HG03159 (cell line): ENCODE results near the gene CPLX1.
"Not testable (repeated sequence)": the region's sequence is repeated elsewhere in the genome, so short reads cannot be mapped to it uniquely, and the experiment has no call there.

Experiments used
- ATAC-seq: cut with Tn5 transposase; IDR thresholded peaks from one replicate; pipeline ENCODE4 v1.9.1; 2021; ENCODE audit warnings: mild to moderate bottlenecking, moderate library complexity; ENCODE audit not compliant: unreplicated experiment

Gene CPLX1

DNA sequence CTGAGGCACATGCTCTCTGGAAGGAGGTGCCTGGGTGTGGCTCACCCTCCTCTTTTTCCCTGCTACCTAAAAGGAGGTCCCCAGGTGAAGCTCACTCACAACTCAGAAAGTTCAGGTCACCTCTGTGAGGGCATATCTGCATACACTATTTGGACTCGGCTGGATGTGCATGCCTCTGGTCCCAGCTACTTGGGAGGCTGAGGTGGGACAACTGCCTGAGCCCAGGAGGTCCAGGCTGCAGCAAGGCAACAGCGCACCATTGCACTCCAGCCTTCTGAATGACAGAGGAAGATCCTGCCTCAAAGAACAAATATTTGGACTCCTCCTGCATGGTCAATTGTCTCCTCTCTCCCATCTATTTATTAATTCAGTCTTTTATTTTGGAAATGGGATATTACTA is 46.4 kb downstream of the CPLX1 start:
- ATAC-seq = no peak

DNA sequence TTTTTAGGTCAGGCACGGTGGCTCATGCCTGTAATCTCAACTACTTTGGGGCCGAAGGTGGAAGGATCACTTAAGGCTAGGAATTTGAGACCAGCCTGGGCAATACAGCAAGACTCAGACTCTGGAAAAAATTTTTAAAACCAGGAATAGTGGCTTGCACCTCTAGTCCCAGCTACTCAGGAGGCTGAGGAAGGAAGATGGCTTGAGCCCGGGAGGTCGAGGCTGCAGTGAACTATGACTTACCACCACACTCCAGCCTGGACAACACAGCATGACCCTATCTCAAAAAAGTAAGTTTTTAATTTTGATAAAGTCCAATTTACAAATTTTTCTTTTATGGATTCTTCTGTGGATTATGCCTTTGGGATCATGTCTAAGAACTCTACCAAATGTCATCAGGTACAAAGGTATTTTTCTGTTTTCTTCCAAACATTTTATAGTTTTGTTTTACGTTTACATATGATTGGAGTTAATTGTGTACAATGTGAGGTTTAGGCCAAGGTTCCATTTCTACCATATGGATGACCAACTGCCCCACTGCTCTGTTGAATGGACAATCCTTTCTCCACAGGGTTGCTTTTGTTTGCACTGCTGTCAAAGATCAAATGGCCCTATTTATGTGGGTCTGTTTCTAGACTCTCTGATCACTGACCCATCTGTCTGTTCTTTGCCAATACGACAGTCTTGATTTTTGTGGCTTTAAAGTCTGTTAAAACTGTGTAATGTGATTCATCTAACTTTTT is 48.2 kb downstream of the CPLX1 start:
- no peak for ATAC-seq

DNA sequence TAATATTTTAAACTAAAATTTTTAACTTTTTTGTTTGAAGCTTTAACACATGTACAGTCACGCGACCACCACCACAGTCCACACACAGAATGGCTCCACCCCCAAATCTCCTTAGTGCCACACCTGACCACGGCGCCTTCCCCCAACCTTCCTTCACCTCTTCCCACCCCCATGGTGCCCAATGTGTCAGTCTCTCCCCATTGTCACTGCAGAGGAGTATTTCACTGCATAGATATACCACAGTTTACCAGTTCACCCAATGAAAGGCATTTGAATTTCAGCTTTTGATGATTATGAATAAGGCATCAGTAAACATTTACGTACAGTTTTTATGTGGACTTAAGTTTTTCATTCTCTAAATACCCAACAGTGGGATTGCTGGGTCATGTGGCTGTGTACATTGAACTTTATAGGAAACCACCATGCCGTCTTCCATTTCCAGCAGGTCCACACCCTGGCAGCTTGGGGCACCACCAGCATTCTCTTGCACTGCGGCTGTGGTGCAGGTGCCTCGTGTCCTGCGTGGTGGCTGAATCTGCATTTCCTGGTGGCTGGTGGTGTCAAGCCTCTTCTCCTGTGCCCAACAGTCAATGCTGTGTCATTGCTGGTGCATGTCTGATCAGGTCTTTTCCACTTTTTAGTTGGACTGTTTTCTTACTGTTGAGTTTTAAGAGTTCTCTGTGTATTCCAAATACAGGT is 49.0 kb downstream of the CPLX1 start:
- ATAC-seq = no peak

DNA sequence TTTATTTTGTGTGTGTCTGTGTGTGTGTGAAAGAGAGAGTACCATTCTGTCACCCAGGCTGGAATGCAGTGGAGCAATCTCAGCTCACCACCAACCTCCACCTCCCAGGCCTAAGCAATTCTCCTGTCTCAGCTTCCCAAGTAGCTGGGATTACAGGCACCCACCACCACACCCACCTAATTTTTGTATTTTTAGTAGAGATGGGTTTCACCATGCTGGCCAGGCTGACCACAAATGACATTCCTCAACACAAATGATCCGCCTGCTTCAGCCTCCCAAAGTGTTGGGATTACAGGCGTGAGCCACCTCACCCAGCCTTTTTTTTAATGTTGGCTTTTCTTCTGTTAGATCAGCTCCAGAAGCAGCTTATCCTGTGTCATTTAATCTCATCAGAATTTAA is 50.4 kb downstream of the CPLX1 start:
- ATAC-seq = not testable (repeated sequence)

DNA sequence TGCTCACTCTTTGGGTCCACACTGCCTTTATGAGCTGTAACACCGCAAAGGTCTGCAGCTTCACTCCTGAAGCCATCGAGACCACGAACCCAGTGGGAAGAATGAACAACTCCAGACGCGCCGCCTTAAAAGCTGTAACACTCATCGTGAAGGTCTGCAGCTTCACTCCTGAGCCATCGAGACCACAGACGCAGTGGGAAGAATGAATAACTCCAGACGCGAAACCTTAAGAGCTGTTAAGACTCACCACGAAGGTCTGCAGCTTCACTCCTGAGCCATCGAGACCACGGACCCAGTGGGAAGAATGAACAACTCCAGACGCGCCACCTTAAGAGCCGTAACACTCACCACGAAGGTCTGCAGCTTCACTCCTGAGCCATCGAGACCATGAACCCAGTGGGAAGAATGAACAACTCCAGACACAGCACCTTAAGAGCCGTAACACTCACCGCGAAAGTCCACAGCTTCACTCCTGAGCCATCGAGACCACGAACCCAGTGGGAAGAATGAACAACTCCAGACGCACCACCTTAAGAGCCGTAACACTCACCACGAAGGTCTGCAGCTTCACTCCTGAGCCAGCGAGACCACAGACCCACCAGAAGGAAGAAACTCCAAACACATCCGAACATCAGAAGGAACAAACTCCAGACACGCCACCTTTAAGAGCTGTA is 51.4 kb downstream of the CPLX1 start:
- not testable (repeated sequence) for ATAC-seq

DNA sequence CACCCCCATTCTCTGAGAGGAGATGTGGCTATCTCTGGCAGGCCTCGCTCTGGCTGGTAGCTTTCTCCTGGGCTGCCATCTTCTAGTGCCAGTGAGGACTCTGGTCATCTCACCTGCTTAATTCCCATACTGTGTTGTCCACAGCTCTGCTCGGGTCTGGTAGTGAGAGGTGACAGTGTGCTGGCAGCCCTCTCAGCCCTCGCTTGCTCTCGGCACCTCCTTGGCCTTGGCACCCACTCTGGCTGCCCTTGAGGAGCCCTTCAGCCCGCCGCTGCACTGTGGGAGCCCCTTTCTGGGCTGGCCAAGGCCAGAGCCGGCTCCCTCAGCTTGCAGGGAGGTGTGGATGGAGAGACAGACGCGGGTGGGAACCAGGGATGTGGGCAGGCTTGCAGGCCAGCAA is 52.7 kb downstream of the CPLX1 start:
- no peak for ATAC-seq

DNA sequence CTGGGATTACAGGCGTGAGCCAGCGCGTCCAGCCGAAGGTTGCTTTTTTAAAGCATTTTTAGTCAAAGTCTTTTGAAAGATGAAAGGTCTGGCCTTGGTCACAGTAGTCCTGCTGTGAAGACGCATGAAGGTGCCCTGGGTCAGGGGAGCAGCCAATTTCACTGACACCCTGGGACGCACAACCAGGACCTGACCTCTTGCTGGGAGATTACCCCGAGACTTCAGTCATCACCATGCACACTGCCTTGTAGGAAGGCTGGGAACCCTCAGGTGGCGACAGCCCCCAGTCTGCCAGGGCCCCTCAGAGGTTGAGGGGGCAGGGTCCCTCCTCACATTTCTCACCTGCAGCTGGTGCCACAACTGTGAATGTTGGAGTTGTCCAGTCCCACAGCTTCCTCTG is 53.2 kb downstream of the CPLX1 start:
- no peak for ATAC-seq

DNA sequence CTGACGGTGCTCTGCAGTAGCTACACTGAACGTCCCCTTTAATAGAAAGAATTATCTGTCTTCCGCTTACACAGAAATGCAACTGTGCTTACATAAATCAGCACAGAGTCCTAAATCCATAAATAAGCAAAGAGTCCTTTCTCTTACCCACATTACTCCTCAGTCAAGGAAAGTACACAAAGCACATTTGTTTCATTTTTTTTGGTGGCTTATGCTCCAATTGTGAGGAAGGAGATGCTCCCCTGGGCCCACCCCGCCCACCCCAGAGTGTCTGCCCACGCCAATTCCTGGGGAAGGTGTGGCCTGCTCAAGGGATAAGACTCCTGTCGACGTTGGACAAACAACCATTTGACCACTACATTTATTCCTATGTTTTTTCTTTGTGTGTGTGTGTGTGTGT is 53.8 kb downstream of the CPLX1 start:
- no peak for ATAC-seq

DNA sequence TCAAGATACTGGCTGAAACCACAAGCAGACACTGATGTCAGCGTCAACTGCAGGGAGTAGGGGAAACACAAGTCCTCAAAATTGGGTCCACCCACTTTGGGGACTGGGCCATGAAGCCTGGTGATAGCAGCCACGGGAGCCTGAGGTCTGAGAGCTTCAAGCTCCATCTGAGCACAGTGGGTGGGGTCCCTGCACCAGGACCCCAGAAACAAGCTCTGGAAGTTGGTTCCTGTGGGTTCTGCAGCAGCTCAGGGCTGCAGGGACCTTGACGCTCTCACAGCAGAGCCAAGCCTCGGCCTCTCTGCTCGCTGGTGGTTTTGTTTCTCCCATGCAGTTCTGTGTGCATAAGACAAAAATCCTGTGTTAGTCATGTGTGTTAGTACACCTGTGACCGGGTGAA is 54.5 kb downstream of the CPLX1 start:
- no peak for ATAC-seq

DNA sequence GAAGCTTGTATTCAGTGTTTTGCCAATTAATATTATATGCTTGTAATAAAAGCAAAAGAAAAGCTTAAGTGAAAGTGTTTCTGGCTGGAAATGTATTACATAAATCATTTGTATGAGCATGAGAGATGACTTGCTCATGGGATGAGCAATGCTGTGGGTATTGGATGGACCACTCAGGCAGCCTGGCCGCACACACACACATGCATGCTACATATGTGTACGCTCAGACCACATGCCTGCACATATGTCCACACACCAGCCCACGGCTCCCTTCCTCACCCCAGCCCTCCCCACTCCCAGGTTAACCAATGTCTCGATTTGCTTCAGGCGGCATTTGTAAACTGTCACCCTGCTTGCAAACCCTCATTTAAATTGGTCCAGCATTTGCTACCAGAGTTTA is 55.9 kb downstream of the CPLX1 start:
- ATAC-seq = no peak

DNA sequence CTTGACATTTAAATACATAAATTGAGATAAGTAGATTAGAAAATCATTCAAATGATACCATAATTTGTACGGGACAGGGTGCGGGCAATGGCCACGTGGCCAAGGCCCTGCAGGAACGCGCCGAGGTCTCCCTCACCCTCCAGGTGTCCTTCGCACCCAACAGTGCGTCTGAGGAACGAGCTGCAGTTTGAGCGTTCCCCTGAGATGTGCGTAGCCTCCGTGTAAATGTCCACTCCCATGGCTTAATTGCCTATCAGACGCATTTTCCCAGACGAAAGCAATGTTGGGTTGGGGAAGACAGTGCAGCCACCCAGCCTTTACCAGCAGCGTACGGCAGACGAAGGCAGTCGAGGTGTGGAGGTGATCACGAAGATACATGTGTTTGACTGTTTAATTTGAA is 56.4 kb downstream of the CPLX1 start:
- no peak for ATAC-seq

DNA sequence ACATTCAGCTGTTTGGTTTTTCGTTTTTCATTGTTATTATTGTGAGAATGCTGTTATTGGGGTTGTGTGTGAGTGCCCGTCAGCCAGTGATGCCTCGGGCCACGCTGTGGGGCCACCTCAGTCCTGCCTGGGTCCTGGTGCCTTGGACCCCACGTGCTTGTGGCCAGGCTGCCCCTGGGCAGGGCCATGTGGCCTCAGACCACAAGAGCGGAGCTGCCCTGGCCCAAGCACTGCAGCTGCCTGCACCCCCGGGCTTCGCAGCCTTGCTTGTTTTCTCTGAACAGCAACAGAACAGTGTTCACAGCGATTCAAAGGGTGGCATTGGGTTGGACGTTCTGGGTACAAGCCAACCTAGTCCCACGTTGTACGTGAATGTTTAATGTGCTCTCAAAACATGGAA is 56.9 kb downstream of the CPLX1 start:
- no peak for ATAC-seq

DNA sequence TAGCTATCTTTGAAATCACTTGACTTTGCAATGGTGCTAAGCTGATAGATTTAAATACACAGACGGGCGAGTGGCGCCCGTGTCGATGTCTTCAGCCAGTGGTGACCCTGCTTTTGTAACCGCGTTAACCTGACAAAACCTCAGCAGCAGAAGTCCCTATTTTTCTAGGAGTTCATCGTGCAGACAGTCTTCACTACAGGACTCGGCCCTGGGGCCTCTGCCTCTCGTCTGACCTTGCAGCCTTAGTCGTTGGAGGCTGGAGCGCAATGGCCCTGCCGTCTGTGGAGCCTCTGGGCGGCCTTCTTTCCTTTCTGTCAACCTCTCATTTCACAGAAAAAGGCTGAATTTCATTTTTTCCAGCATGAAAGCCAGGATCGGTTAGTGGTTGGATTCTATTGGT is 57.9 kb downstream of the CPLX1 start:
- ATAC-seq = no peak

DNA sequence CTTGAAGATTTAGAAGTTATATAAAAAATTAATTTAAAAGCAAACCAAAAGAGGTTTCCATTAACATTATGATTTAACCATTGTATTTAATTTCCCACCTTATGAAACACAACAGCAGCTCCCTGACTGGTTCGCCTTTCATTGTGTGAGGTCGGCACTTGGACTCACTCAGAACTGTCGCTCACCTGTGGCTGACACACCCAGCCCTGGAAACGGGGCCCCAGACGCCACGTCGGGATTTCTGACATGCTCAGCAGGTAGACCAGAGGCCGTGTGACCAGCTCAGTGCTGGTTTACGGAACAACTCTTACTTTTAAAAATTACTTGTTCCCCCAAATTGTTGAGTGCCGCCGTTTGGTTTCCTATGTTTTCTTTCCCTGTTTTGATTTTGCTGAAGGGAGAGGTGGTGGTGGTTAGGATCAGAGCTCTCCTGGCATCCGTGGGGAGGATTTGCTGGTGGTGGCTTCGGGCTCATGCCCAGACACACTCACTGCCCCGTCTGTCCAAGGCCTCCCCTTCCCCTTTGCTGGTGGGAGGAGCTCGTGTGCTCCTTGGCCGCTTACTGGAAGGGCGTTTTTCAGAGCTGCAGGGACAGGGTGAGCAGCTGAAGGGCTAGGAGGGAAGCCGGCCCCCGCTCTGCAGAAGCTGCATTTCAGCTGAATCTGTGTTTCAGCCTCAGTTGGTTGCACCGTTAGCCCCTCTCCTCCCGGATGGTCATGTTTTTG is 59.2 kb downstream of the CPLX1 start:
- ATAC-seq = no peak

DNA sequence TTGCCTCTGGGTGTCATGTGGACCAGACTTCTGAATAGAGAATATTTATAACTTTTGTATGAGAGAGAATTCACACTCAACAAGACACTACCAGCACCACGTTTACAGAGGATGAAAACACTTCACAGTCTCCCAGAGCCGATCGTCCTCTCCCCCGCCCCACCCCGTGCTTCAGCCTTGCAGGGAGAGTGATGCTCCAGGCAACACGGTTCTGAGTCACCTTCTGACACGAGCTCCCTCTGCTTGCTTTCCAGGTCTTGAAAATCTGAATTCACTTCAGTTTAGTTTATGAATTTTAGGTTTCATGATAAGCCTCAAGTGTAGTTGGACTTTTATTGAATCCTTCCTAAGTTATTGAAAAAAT is 59.8 kb downstream of the CPLX1 start:
- no peak for ATAC-seq

DNA sequence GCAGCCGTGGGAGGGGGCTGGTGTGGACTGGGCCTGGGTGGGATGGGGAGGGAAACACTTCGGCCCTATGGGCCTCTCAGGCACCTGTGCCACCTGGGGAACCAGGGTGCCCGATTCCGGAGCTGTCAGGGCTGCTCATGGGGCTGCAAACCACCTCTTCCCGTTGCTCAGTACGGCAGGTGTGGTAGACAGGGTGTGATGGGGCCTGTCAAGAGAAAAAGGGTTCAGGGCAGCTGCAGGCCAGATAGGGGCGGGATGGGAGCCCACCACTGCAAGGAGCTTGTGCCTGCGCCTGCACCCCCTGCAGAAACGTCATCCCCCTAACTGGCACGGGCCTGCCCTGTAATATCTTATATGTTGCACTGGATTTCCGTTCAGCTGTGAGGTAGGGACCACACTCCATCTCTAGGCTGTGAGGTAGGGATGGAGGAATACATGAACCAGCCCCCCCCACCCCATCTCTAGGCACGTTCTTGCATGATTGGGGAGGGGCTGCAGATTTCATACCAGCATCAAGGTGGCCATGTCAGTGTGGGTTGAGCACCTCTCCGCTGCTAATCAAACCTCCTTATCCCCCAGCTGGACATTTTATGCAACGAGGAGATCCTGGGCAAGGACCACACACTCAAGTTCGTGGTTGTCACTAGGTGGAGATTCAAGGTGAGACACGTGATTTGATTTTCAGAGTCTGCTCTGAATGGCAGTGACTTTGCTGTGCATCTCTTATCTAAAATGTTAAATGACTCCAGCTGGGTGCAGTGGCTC is 61.3 kb downstream of the CPLX1 start:
- no peak for ATAC-seq

DNA sequence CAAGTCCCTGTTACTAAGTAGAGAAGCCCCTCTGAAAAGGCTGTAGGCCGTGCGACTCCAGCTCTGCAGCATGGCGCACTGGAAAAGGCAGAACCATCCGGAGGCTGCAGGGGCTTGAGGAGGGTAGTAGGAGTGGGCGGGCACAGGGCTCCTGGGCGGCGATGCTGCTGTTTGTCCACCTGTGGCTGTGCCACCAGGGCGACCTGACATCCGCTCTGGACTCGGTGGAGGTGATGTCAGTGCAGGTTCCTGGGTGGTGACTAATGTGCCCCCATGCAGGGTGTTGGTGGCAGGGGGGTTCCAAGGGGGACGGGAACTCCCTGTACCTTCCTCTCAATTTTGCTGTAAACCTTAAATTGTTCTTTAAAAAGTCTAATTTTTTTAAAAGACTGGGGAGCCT is 62.0 kb downstream of the CPLX1 start:
- no peak for ATAC-seq

DNA sequence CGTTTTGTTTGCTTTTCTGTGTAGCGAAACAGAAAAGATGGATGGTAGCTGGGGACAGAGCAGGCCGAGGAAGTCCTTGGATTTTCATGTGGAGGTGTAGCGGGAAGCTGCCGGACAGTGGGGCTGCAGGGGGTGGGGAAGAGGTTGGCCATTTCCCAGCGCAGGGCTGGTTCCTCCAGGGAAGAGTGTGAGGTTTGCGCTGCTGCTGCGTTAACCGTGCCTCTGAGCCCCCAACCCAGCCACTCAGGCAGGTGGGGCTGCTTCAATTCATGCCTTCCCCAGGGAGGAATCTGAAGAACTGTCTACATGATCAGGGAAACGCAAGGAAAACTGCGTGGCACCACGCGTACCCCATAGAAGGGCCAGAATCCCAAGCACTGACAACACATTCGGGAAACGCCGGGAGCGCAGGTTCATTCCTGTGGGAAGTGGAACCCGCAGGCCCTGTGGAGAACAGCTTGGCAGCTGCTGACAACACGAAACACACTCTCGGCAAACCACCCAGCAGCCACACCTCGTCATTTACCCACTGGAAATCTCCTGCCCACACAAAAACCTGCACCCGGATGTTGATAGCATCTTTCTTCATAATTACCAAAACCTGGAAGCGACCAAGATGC is 62.6 kb downstream of the CPLX1 start:
- ATAC-seq = no peak

DNA sequence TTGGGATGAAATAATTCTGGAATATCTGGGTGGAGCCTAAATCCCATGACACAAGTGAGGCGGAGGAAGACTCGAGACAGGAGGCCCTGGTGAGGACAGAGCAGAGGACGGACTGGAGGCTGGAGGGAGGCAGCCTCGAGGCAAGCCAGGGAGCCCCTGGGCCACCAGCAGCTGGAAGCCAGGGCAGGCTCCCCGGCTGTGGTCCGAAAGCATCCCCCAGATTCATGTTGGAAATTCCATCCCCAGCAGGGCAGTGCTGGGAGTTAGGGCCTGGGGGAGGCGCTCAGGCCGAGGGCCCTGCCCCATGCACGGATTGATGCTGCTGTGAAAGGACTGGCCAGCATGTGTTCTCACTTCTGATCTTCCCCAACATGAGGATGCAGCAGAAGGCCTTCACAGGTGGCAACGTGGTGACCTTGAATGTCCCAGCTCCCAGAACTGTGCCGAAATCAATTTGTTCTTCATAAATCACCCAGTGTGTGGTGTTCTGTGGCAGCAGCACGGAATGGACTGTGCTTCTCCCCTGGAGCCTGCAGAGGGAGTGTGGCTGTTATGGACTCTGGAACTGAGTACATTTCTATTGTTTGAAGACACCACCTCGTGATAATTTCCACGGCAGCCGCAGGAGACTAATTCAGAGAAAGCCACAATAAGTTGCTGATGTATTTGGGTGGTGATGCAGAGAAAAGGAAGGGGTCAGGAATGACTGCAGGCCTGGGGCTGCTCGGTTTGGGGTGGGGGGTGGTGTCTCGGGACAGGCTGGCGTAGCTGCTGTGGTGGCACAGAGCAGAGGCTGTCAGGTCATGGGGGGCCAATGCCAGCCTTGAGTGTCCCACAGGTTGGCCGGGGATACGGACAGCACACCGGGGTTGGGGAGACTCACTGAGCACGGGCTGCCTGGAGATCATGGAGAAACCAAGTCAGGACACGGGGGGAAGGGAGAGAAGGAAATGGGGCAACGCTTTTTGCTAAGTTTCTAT is 63.4 kb downstream of the CPLX1 start:
- ATAC-seq = no peak
